Measurements from ENCODE around the gene CFAP92.
A peak's percentile ranks its signal among the peaks of the same experiment; 100 is the strongest.

CFAP92 gene

GRCh38 chr3:128878556-128879124, 115.2 kb downstream of the CFAP92 start:
- TF ChIP-seq, protein P1, sequence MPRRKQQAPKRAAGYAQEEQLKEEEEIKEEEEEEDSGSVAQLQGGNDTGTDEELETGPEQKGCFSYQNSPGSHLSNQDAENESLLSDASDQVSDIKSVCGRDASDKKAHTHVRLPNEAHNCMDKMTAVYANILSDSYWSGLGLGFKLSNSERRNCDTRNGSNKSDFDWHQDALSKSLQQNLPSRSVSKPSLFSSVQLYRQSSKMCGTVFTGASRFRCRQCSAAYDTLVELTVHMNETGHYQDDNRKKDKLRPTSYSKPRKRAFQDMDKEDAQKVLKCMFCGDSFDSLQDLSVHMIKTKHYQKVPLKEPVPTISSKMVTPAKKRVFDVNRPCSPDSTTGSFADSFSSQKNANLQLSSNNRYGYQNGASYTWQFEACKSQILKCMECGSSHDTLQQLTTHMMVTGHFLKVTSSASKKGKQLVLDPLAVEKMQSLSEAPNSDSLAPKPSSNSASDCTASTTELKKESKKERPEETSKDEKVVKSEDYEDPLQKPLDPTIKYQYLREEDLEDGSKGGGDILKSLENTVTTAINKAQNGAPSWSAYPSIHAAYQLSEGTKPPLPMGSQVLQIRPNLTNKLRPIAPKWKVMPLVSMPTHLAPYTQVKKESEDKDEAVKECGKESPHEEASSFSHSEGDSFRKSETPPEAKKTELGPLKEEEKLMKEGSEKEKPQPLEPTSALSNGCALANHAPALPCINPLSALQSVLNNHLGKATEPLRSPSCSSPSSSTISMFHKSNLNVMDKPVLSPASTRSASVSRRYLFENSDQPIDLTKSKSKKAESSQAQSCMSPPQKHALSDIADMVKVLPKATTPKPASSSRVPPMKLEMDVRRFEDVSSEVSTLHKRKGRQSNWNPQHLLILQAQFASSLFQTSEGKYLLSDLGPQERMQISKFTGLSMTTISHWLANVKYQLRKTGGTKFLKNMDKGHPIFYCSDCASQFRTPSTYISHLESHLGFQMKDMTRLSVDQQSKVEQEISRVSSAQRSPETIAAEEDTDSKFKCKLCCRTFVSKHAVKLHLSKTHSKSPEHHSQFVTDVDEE (CRISPR knock-in tag; IDR thresholded peaks at IDR 0.05) = no peak
- TF ChIP-seq ZFP30 (CRISPR knock-in tag; IDR thresholded peaks at IDR 0.05) = no peak
- TF ChIP-seq ZNF70 (CRISPR knock-in tag; IDR thresholded peaks at IDR 0.05) = no peak
- TF ChIP-seq, protein P2, sequence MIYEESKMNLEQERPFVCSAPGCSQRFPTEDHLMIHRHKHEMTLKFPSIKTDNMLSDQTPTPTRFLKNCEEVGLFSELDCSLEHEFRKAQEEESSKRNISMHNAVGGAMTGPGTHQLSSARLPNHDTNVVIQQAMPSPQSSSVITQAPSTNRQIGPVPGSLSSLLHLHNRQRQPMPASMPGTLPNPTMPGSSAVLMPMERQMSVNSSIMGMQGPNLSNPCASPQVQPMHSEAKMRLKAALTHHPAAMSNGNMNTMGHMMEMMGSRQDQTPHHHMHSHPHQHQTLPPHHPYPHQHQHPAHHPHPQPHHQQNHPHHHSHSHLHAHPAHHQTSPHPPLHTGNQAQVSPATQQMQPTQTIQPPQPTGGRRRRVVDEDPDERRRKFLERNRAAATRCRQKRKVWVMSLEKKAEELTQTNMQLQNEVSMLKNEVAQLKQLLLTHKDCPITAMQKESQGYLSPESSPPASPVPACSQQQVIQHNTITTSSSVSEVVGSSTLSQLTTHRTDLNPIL (CRISPR knock-in tag; IDR thresholded peaks at IDR 0.05; ENCODE audit: low read depth) = no peak
- no peak for TF ChIP-seq ZC3H10 (CRISPR knock-in tag; IDR thresholded peaks at IDR 0.05)
- peak; percentile 66 for ATAC-seq

- TF ChIP-seq CSDC2 (CRISPR knock-in tag; IDR thresholded peaks at IDR 0.05) (no peak), TCF4 (CRISPR knock-in tag; IDR thresholded peaks at IDR 0.05; ENCODE audit: borderline replicate concordance) (no peak), ZFP30 (CRISPR knock-in tag; IDR thresholded peaks at IDR 0.05) (no peak), ZC3H10 (CRISPR knock-in tag; IDR thresholded peaks at IDR 0.05) (no peak), ZNF70 (CRISPR knock-in tag; IDR thresholded peaks at IDR 0.05) (no peak), GLIS3 (CRISPR knock-in tag; IDR thresholded peaks at IDR 0.05) (no peak), RARB (CRISPR knock-in tag; IDR thresholded peaks at IDR 0.05) (no peak), SNAI2 (CRISPR knock-in tag; IDR thresholded peaks at IDR 0.05) (no peak), ESRRG (CRISPR knock-in tag; IDR thresholded peaks at IDR 0.05) (no peak), ISL1 (CRISPR knock-in tag; IDR thresholded peaks at IDR 0.05) (no peak), ZNF565 (CRISPR knock-in tag; conservative IDR thresholded peaks at IDR 0.05; ENCODE audit: low read depth) (no peak), BACH2 (CRISPR knock-in tag; IDR thresholded peaks at IDR 0.05; ENCODE audit: borderline replicate concordance) (no peak)
- TF ChIP-seq, protein P1 (CRISPR knock-in tag; IDR thresholded peaks at IDR 0.05) = no peak
- TF ChIP-seq, protein P3, sequence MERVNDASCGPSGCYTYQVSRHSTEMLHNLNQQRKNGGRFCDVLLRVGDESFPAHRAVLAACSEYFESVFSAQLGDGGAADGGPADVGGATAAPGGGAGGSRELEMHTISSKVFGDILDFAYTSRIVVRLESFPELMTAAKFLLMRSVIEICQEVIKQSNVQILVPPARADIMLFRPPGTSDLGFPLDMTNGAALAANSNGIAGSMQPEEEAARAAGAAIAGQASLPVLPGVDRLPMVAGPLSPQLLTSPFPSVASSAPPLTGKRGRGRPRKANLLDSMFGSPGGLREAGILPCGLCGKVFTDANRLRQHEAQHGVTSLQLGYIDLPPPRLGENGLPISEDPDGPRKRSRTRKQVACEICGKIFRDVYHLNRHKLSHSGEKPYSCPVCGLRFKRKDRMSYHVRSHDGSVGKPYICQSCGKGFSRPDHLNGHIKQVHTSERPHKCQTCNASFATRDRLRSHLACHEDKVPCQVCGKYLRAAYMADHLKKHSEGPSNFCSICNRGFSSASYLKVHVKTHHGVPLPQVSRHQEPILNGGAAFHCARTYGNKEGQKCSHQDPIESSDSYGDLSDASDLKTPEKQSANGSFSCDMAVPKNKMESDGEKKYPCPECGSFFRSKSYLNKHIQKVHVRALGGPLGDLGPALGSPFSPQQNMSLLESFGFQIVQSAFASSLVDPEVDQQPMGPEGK (CRISPR knock-in tag; IDR thresholded peaks at IDR 0.05; ENCODE audit: borderline replicate concordance) = no peak
- TF ChIP-seq, protein P4, sequence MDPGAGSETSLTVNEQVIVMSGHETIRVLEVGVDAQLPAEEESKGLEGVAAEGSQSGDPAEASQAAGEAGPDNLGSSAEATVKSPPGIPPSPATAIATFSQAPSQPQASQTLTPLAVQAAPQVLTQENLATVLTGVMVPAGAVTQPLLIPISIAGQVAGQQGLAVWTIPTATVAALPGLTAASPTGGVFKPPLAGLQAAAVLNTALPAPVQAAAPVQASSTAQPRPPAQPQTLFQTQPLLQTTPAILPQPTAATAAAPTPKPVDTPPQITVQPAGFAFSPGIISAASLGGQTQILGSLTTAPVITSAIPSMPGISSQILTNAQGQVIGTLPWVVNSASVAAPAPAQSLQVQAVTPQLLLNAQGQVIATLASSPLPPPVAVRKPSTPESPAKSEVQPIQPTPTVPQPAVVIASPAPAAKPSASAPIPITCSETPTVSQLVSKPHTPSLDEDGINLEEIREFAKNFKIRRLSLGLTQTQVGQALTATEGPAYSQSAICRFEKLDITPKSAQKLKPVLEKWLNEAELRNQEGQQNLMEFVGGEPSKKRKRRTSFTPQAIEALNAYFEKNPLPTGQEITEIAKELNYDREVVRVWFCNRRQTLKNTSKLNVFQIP (CRISPR knock-in tag; IDR thresholded peaks at IDR 0.05; ENCODE audit: borderline replicate concordance, low read depth) = no peak
- ATAC-seq = no peak
These were observed 115.8 kb downstream of the CFAP92 start for GRCh38 chr3:128878011-128878457.

DNA sequence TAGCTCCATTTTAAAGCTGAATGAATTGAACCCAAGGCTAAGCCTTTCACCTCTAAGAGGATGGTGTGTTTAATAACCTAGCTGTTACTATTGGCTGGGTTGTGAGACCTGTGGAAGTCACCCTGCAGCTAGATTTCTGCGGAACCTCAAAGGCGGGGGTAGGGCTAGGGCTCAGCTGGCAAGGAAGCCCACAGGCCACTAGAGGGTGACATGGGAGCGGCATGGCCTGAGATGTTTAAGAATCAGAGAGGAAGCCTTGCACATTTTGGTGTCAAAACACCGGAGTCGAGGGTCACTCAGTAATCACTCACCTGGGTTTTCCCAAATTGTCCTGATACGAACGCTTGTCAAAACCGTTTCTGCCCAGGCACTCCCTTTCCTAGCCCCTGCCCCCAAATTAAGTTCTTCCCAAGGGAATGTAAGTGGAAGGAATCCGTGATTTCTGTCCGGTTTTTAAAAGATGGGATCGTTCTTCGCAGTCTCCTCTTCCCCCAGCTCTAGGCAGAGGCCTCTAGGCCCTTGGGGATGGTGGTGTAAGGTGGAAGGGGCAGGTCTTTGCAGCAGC, 118.2 kb downstream of the CFAP92 start:
- ATAC-seq = peak; percentile 22; the same call in 2 of the 3 replicates

More for the DNA sequence above, 118.2 kb downstream of the CFAP92 start:
- TF ChIP-seq TCF4 (CRISPR knock-in tag; IDR thresholded peaks at IDR 0.05; ENCODE audit: borderline replicate concordance) = no peak
- TF ChIP-seq SNAI2 (CRISPR knock-in tag; IDR thresholded peaks at IDR 0.05) = no peak
- no peak for TF ChIP-seq RARB (CRISPR knock-in tag; IDR thresholded peaks at IDR 0.05)
- no peak for TF ChIP-seq GLIS3 (CRISPR knock-in tag; IDR thresholded peaks at IDR 0.05)
- TF ChIP-seq ARNTL (CRISPR knock-in tag; IDR thresholded peaks at IDR 0.05; ENCODE audit: borderline replicate concordance, low read depth) = no peak
- TF ChIP-seq CSDC2 (CRISPR knock-in tag; IDR thresholded peaks at IDR 0.05) = no peak
- no peak for TF ChIP-seq ZC3H10 (CRISPR knock-in tag; IDR thresholded peaks at IDR 0.05)
- TF ChIP-seq OSR1 (CRISPR knock-in tag; IDR thresholded peaks at IDR 0.05) = no peak
- TF ChIP-seq PPARA (CRISPR knock-in tag; IDR thresholded peaks at IDR 0.05; ENCODE audit: borderline replicate concordance) = no peak
- TF ChIP-seq ZFP30 (CRISPR knock-in tag; IDR thresholded peaks at IDR 0.05) = no peak
- TF ChIP-seq, protein P3 (CRISPR knock-in tag; IDR thresholded peaks at IDR 0.05; ENCODE audit: borderline replicate concordance) = no peak
- TF ChIP-seq ZNF565 (CRISPR knock-in tag; conservative IDR thresholded peaks at IDR 0.05; ENCODE audit: low read depth) = no peak
- TF ChIP-seq ESRRG (CRISPR knock-in tag; IDR thresholded peaks at IDR 0.05) = no peak
